ENCODE results near the gene CXCL3. TPM values are rescaled to one million over a fixed set of nuclear protein-coding genes. Genes with fewer than 3 reads are reported as not detected.

Gene CXCL3
- total RNA-seq, 1 experiment from 2014 or later, result 1.8 TPM

- DNase-seq (ENCODE audit: low read depth), result no peak
These were observed 24.2 kb downstream of the CXCL3 start for GRCh38 chr4:74014332-74014731.

- DNase-seq (ENCODE audit: low read depth), result no peak
These were observed 25.2 kb downstream of the CXCL3 start for GRCh38 chr4:74013264-74013663.

GRCh38 chr4:74012130-74012529 lies 26.4 kb downstream of the CXCL3 start:
- DNase-seq (ENCODE audit: low read depth), result no peak

GRCh38 chr4:74009307-74009706 lies 29.2 kb downstream of the CXCL3 start:
- DNase-seq (ENCODE audit: low read depth), result no peak

- DNase-seq (ENCODE audit: low read depth), result no peak
These were observed 32.4 kb downstream of the CXCL3 start for GRCh38 chr4:74006009-74006476.

GRCh38 chr4:74005528-74005927 lies 33.0 kb downstream of the CXCL3 start:
- DNase-seq (ENCODE audit: low read depth), result no peak

GRCh38 chr4:74004668-74005067 lies 33.8 kb downstream of the CXCL3 start:
- DNase-seq (ENCODE audit: low read depth), result no peak

GRCh38 chr4:74000301-74000700 lies 38.2 kb downstream of the CXCL3 start:
- no peak for DNase-seq (ENCODE audit: low read depth)

GRCh38 chr4:73998040-73999011 lies 40.2 kb downstream of the CXCL3 start, which contains the start of gene CXCL5:
CXCL5 (minus strand) TSS chr4:73998677; CDS start chr4:73998581, 96 bp downstream.
- DNase-seq (ENCODE audit: low read depth), result no peak

- DNase-seq (ENCODE audit: low read depth), result no peak
These were observed 46.4 kb downstream of the CXCL3 start for GRCh38 chr4:73992050-73992449.

- no peak for DNase-seq (ENCODE audit: low read depth)
These were observed 46.8 kb downstream of the CXCL3 start for GRCh38 chr4:73991742-73992000.

GRCh38 chr4:73990988-73991741 lies 47.3 kb downstream of the CXCL3 start:
- DNase-seq (ENCODE audit: low read depth), result no peak

GRCh38 chr4:73989928-73990327 lies 48.6 kb downstream of the CXCL3 start:
- DNase-seq (ENCODE audit: low read depth), result no peak

GRCh38 chr4:73989031-73989430 lies 49.5 kb downstream of the CXCL3 start:
- no peak for DNase-seq (ENCODE audit: low read depth)

- no peak for DNase-seq (ENCODE audit: low read depth)
These were observed 50.4 kb downstream of the CXCL3 start, which contains the start of gene PPBP for GRCh38 chr4:73988061-73988460. PPBP (minus strand) TSS chr4:73988190; CDS start chr4:73988103, 87 bp downstream.

Other genes starting within 250 kb of the CXCL3 start
- gene CXCL6, start 202.0 kb downstream of the CXCL3 start, total RNA-seq (2014; rRNA removed; shearing (Covaris generic)), result 0.06 TPM in 1 of 2 replicates, not detected in the other
- gene PF4V1, start 185.4 kb downstream of the CXCL3 start, total RNA-seq (2014; rRNA removed; shearing (Covaris generic)), result not detected in 2 replicates
- gene CXCL1, start 169.3 kb downstream of the CXCL3 start, total RNA-seq (2014; rRNA removed; shearing (Covaris generic)), result 16.7 and 21.4 TPM in 2 replicates
- not detected in 2 replicates for gene PF4, start 56.7 kb downstream of the CXCL3 start, total RNA-seq (2014; rRNA removed; shearing (Covaris generic))
- gene PPBP, start 50.5 kb downstream of the CXCL3 start, total RNA-seq (2014; rRNA removed; shearing (Covaris generic)), result not detected in 2 replicates
- 0.77 TPM in 1 of 2 replicates, not detected in the other for gene CXCL5, start 40.0 kb downstream of the CXCL3 start, total RNA-seq (2014; rRNA removed; shearing (Covaris generic))
- 1.0 and 1.1 TPM in 2 replicates for gene CXCL2, start 60.5 kb upstream of the CXCL3 start, total RNA-seq (2014; rRNA removed; shearing (Covaris generic))
- 7.9 and 16.3 TPM in 2 replicates for gene MTHFD2L, start 119.4 kb upstream of the CXCL3 start, total RNA-seq (2014; rRNA removed; shearing (Covaris generic))

Measured in Daoy (cell line).